Aorta (tissue), 5 donors: ENCODE results near the gene MARK3. TPM values are rescaled to one million over a fixed set of nuclear protein-coding genes. Genes with fewer than 3 reads are reported as not detected.

Experiments used
- ATAC-seq: fragments of 200-7000 bp; cut with Tn5 transposase; one replicate; pipeline ENCODE4 v1.9.1; 2022; ENCODE audit warnings: moderate library complexity; ENCODE audit not compliant: low FRiP score
- DNase-seq, 2 donors: peaks; one replicate each; pipeline ENCODE4 v3.0.0-alpha.2; 2020
- H3K27ac ChIP-seq, 2 donors: one replicate each; pipeline ENCODE4 v1.5.1; 2013; ENCODE audit warnings: low read length in 2 of 2, mild to moderate bottlenecking in 2 of 2, moderate library complexity in 2 of 2, control low read depth in 1 of 2, inconsistent platforms in 1 of 2, low read depth in 1 of 2
- H3K27me3 ChIP-seq, 2 donors: one replicate each; pipeline ENCODE4 v1.6.1; 2013; ENCODE audit warnings: control low read depth in 1 of 2, low read length in 1 of 2, mild to moderate bottlenecking in 1 of 2, moderate library complexity in 1 of 2; ENCODE audit not compliant: insufficient read depth in 2 of 2, control insufficient read depth in 1 of 2
- H3K36me3 ChIP-seq, 2 donors: one replicate each; pipeline ENCODE4 v1.6.1; 2013; ENCODE audit warnings: control low read depth in 1 of 2, low read length in 1 of 2, mild to moderate bottlenecking in 1 of 2; ENCODE audit not compliant: insufficient read depth in 2 of 2, control insufficient read depth in 1 of 2
- H3K4me1 ChIP-seq, 2 donors: one replicate each; pipeline ENCODE4 v1.6.1; 2013; ENCODE audit warnings: low read length in 2 of 2, control low read depth in 1 of 2, mild to moderate bottlenecking in 1 of 2, moderate library complexity in 1 of 2; ENCODE audit not compliant: insufficient read depth in 2 of 2, control insufficient read depth in 1 of 2
- H3K4me3 ChIP-seq, 2 donors: one replicate each; pipeline ENCODE4 v1.5.1; 2013; ENCODE audit warnings: low read length in 2 of 2, control low read depth in 1 of 2, mild to moderate bottlenecking in 1 of 2
- H3K9me3 ChIP-seq: one replicate; pipeline ENCODE4 v1.6.1; 2013; ENCODE audit warnings: mild to moderate bottlenecking, low read length; ENCODE audit not compliant: control insufficient read depth
- WGBS, 2 donors: extraction: QIAGEN DNeasy Blood & Tissue Kit; methylation state at CpG; one replicate each; pipeline ENCODE4 v1.1.7; 2013; 5-methylcytosine and 5-hydroxymethylcytosine counted together
- intact Hi-C, 2 donors: fragments of 100-400 bp; cut with DNase I; formaldehyde crosslinking; loops; one replicate each; pipeline versions ENCODE4 v1.14.2 to v1.15.0; 2022
- polyA plus RNA-seq, 2 donors: library from polyadenylated mRNA; stranded (reverse); fragments of 200-250 nt; gene quantifications; one replicate each; pipeline ENCODE4 v1.2.3, GENCODE V29; 2013
- total RNA-seq, 2 donors: library from RNA; stranded (reverse); fragmentation: NEBNext Ultra II Directional; extraction: Animal tissue kit (Norgen Biotek cat#: 25700); gene quantifications; one replicate each; pipeline ENCODE4 v1.2.1, GENCODE V29; 2021
- donor health status: healthy with polysubstance abuse.
- donor health status: Bipolar disorder and iron deficiency.
- donor health status: DM: no; HTN: no; CAD: no.
- donor health status: DM: no; HTN: no; CAD: no.
- donor health status: DM: yes; HTN: yes; CAD: no.

MARK3 gene
- total and polyA plus RNA-seq, 4 donors: 21.7 to 121 (median 86.0) TPM

- no peak for ATAC-seq
- WGBS, 2 donors: 77 to 79% methylated on average over 5 of the region's 5 CpGs
Measured at GRCh38 chr14:103343905-103344797, 41.1 kb upstream of the MARK3 start.

GRCh38 chr14:103346286-103346685, 38.9 kb upstream of the MARK3 start:
- H3K36me3 ChIP-seq: peaks cover 8 to 13% of the 10 kb centered on the region in 2 donors
- no peak overlapping the region for H3K4me3 ChIP-seq
- intact Hi-C loops: no loop called here
- no peaks in the 10 kb centered on the region for H3K9me3 ChIP-seq
- no peak overlapping the region for H3K27ac ChIP-seq
- H3K4me1 ChIP-seq: no peaks in the 10 kb centered on the region
- WGBS, 2 donors: 34 to 43% methylated on average over 3 of the region's 3 CpGs
- DNase-seq (no peak), ATAC-seq (no peak)
- no peaks in the 10 kb centered on the region for H3K27me3 ChIP-seq

More at GRCh38 chr14:103343905-103344797, 41.1 kb upstream of the MARK3 start:
- Histone ChIP-seq H3K9me3 (no peaks in the 10 kb centered on the region), H3K27me3 (no peaks in the 10 kb centered on the region), H3K4me3 (no peak overlapping the region), H3K36me3 (peaks cover 12 to 18% of the 10 kb centered on the region in 2 donors), H3K27ac (no peak overlapping the region), H3K4me1 (no peaks in the 10 kb centered on the region)
- intact Hi-C loops: no loop called here
- DNase-seq: no peak

- intact Hi-C loops: no loop called here
- DNase-seq (no peak), ATAC-seq (no peak)
- WGBS, 2 donors: 62 to 66% methylated on average over 12 of the region's 12 CpGs
- peaks cover 6 to 13% of the 10 kb centered on the region in 2 donors for H3K36me3 ChIP-seq
- no peaks in the 10 kb centered on the region for H3K9me3 ChIP-seq
- no peaks in the 10 kb centered on the region for H3K4me1 ChIP-seq
- H3K4me3 ChIP-seq: no peak overlapping the region
- H3K27ac ChIP-seq: no peak overlapping the region
- no peaks in the 10 kb centered on the region for H3K27me3 ChIP-seq
Measured at GRCh38 chr14:103347091-103347815, 38.0 kb upstream of the MARK3 start.

- Histone ChIP-seq H3K4me1 (no peaks in the 10 kb centered on the region), H3K4me3 (no peak overlapping the region), H3K27me3 (no peaks in the 10 kb centered on the region), H3K27ac (no peak overlapping the region), H3K36me3 (peaks cover 6 to 11% of the 10 kb centered on the region in 2 donors), H3K9me3 (no peaks in the 10 kb centered on the region)
- WGBS, 2 donors: 71 to 72% methylated on average over 5 of the region's 5 CpGs
- DNase-seq (no peak), ATAC-seq (no peak)
- intact Hi-C loops: no loop called here
Measured at GRCh38 chr14:103348154-103348553, 37.1 kb upstream of the MARK3 start.

GRCh38 chr14:103349982-103350381, 35.2 kb upstream of the MARK3 start:
- H3K9me3 ChIP-seq: no peaks in the 10 kb centered on the region
- H3K4me1 ChIP-seq: no peaks in the 10 kb centered on the region
- no peaks in the 10 kb centered on the region for H3K36me3 ChIP-seq
- DNase-seq: no peak
- intact Hi-C loops: no loop called here
- no peaks in the 10 kb centered on the region for H3K27me3 ChIP-seq
- WGBS, 2 donors: 89 to 90% methylated on average over 13 of the region's 13 CpGs
- no peak for ATAC-seq
- no peak overlapping the region for H3K4me3 ChIP-seq
- no peak overlapping the region for H3K27ac ChIP-seq

- Histone ChIP-seq H3K4me3 (no peak overlapping the region), H3K4me1 (no peaks in the 10 kb centered on the region), H3K27ac (no peak overlapping the region), H3K9me3 (no peaks in the 10 kb centered on the region), H3K27me3 (no peaks in the 10 kb centered on the region), H3K36me3 (no peaks in the 10 kb centered on the region)
- intact Hi-C loops: no loop called here
- 81 to 82% methylated on average over 7 of the region's 7 CpGs for WGBS, 2 donors
- DNase-seq (no peak), ATAC-seq (no peak)
Measured at GRCh38 chr14:103353362-103353761, 31.9 kb upstream of the MARK3 start.

- no peaks in the 10 kb centered on the region for H3K4me1 ChIP-seq
- no peak overlapping the region for H3K27ac ChIP-seq
- DNase-seq: no peak
- intact Hi-C loops: no loop called here
- no peak for ATAC-seq
- H3K9me3 ChIP-seq: no peaks in the 10 kb centered on the region
- no peaks in the 10 kb centered on the region for H3K27me3 ChIP-seq
- 81 to 87% methylated on average over 7 of the region's 7 CpGs for WGBS, 2 donors
- H3K36me3 ChIP-seq: no peaks in the 10 kb centered on the region
- no peak overlapping the region for H3K4me3 ChIP-seq
Measured at GRCh38 chr14:103354141-103354540, 31.1 kb upstream of the MARK3 start.

- no peak overlapping the region for H3K27ac ChIP-seq
- H3K36me3 ChIP-seq: no peaks in the 10 kb centered on the region
- no peak for DNase-seq
- no peaks in the 10 kb centered on the region for H3K9me3 ChIP-seq
- ATAC-seq: no peak
- H3K4me3 ChIP-seq: no peak overlapping the region
- WGBS, 2 donors: 68 to 71% methylated on average over 9 of the region's 9 CpGs
- intact Hi-C loops: no loop called here
- no peaks in the 10 kb centered on the region for H3K27me3 ChIP-seq
- H3K4me1 ChIP-seq: no peaks in the 10 kb centered on the region
Measured at GRCh38 chr14:103356024-103356682, 29.1 kb upstream of the MARK3 start.
